NCI-H2107 treated with DMSO at 0.1 percent for 48 hours (cell line): ENCODE results near the gene TLCD3A.
A peak's percentile ranks its signal among the peaks of the same experiment; 100 is the strongest.
"Not testable (repeated sequence)": the region's sequence is repeated elsewhere in the genome, so short reads cannot be mapped to it uniquely, and the experiment has no call there.

ENCODE experiments used
- DNase-seq: peaks from one replicate; lab custom pipeline; 2025; ENCODE audit not compliant: unreplicated experiment; lab: John Stamatoyannopoulos, UW

The TLCD3A gene

DNA sequence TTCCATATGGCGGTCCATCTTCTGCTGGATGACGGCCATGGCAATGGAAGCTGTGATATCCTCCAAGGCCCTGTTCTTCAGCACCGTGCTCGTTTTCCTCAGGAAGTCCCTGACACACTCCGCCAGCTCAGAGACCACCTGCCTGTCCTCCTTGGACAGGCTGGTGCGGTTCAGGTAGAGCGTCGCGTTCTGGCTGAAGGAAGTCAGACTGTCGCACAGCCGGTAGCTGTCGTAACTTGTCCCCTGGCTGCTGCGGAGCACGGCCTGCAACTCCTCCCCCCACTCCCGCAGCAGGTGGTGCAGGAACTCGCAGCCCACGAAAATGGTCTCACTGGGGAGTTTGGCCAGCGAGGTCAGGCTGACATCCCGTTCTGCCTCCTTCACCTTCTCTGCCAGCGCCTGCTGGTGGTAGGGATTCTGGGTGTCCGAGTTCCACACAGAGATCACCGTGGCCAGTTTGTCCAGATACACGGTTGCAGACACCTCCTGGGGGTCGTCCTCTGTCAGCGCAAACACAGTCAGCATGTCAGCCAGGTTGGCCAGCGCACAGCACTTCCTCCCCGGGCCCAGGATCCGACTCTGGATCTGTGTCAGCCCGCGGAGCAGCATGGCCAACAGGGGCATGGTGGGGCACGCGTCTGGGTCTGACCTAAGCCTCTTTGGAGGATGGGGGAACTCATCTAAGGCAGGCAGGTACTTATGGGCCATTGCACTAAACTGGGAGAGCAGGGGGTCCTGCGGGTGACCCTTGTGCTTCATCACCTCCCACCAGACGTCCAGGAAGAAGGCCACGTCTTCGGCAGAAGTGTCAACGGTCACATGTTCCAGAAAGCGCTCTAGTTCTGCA is 14.6 kb downstream of the TLCD3A start:
- no peak for DNase-seq

DNA sequence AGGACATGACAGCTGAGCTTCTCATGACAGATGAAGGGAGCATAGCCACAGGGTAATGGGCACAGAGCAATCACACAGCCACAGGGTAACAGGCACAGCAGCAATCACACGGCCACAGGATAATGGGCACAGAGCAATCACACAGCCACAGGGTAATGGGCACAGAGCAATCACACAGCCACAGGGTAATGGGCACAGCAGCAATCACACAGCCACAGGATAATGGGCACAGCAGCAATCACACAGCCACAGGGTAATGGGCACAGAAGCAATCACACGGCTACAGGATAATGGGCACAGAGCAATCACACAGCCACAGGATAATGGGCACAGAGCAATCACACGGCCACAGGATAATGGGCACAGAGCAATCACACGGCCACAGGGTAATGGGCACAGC is 16.2 kb downstream of the TLCD3A start:
- not testable (repeated sequence) for DNase-seq

DNA sequence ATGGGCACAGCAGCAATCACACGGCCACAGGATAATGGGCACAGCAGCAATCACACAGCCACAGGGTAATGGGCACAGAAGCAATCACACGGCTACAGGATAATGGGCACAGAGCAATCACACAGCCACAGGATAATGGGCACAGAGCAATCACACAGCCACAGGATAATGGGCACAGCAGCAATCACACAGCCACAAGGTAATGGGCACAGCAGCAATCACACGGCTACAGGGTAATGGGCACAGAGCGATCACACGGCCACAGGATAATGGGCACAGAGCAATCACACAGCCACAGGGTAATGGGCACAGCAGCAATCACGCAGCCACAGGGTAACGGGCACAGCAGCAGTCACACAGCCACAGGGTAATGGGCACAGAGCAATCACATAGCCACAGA is 17.0 kb downstream of the TLCD3A start:
- DNase-seq, result not testable (repeated sequence)

DNA sequence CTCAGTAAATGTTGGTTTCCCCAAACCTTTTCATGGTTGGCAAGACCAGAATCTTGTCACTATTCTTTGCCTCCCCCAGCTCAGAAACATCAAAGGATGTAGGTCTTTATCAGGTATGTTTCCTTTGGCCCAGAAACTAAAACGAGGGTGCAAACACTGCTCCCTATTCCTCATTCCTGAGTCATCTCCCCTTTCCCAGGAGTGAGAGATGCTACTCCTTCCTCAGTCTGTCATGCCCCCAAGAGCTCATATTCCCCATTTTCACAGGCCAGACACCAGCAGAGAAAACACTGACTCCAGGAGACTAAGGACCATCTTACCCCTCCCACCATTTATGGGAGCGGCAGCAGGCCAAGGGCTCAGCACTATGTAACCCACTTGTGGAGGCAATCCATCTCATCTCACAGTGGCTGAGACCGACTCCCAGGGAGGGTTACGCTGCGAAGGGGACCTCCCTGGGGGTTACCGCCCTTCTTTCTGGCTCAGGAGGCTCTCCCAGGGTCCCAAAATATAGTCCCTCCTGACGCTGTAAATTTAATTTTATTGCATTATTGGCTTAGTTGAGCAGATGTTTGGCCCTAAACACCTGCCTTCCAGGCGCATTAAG is 18.1 kb downstream of the TLCD3A start:
- no peak for DNase-seq

DNA sequence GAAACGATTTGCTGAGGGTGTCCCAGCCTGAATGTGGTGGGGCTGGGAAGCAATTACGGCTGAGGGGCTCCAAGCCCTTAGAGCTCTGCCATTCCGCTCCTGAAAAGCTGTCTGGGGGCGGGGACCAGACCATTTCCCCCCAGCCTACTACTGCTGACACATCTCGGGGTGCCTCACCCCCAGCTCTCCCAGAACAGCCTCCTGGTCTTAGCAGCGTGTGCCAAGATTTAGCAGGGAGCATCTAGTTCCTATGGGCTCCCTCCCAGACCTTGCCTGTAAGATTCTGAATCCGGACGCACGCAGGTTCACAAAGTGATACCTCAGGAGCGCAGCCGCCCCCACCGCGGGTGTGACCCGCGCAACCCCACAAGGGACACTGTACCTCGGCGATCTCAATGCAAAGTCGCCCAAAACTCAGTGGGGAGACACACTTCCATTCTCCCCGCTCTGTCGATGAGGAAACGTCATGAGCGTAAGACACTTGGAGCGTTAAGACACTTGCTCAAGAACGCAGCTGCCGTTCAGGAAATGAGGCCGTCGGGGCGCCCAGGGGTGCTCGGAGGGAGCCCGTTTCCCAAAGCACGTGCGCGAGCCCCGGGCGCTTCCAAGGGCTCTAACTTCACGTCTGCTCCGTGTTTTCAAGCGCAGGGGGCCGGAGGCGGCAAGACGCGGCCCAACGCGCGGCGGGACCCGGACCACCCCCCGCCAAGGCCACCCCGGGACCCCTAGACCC is 19.0 kb downstream of the TLCD3A start:
- DNase-seq, result no peak

DNA sequence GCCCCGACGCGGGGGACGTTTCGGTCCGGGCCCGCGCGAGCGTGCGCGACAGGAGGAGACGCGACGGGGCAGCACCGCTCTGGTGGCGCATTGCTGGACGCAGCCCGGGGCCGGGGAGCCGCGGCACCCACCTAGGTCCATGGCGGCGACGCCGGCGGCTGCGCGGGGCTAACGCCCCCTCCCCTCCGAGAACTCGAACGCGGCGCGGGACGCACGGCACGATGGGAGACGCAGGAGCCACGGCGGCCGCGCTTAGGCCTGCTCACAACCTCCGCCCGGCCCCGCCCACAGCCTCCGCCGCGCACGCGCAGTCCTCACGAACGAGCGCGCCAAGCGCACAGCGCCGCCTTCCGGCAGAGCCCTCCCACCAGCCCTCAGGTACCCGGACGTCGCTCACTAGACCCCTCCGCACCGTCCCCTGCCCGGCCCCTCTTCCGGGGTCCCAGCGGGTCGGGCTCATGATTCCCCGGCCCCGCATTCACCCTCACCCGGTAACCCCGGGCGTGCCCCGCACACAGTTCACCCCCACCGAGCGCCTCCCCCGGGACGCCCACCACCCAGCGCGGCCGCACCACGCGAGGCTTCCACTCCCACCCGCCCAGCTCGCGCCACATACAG is 19.7 kb downstream of the TLCD3A start, which contains the start of gene GEMIN4:
Gene GEMIN4 (minus strand): TSS at position 263 of the 618 bp plus-strand sequence. CDS start 122 bp downstream, at position 141.
- DNase-seq, result peak; percentile 41

DNA sequence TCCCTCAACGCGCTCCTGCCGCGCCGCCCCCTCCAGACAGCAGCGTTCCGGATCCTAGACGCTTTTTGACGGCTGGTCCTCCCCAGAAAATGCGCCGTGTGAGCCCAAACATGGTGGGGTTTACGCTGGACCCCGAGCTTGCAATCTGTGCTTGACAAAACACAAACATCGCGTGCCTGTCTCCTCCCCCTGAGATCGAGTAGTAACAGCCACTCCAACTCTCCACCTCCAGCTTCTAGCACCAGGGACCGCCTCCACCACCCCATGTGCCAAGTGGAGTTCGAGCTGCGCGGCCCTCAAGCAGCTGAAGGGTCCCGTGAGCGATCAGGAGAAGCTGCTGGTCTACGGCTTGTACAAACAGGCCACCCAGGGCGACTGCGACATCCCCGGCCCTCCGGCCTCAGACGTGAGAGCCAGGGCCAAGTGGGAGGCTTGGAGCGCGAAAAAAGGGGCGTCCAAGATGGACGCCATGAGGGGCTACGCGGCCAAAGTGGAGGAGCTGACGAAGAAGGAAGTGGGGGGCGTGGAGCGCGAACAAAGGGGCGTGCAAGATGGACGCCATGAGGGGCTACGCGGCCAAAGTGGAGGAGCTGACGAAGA is 20.3 kb downstream of the TLCD3A start:
- DNase-seq, result no peak

DNA sequence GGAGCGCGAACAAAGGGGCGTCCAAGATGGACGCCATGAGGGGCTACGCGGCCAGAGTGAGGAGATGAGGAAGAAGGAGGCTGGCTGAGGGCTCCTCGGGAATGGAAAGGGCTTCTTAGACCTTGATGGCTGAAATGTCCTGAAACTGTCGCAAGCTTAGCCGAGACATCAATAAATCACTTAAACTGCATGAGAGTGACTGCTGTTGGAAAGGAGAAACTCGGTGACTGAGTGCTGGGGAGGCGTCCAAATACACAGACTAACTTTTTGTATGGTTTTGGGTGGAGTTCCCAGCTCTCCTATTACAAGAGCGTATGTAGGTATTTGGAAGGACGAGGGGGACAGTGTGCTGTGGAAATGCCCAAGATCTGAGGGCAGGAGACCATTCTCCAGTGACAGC is 21.0 kb downstream of the TLCD3A start:
- no peak for DNase-seq

DNA sequence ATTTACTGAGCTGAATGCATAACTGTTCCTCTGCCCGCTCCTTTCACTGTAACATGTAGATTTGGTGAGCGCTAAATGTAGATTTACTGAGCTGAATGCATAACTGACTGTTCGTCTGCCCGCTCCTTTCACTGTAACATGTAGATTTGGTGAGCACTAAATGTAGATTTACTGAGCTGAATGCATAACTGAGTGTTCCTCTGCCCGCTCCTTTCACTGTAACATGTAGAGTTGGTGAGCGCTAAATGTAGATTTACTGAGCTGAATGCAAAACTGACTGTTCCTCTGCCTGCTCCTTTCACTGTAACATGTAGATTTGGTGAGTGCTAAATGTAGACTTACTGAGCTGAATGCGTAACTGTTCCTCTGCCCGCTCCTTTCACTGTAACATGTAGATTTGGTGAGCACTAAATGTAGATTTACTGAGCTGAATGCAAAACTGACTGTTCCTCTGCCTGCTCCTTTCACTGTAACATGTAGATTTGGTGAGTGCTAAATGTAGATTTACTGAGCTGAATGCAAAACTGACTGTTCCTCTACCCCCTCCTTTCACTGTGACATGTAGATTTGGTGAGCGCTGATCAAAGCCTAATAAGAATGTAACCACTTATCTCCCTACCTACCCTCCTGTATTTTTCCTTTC is 23.0 kb downstream of the TLCD3A start:
- DNase-seq, result not testable (repeated sequence)

DNA sequence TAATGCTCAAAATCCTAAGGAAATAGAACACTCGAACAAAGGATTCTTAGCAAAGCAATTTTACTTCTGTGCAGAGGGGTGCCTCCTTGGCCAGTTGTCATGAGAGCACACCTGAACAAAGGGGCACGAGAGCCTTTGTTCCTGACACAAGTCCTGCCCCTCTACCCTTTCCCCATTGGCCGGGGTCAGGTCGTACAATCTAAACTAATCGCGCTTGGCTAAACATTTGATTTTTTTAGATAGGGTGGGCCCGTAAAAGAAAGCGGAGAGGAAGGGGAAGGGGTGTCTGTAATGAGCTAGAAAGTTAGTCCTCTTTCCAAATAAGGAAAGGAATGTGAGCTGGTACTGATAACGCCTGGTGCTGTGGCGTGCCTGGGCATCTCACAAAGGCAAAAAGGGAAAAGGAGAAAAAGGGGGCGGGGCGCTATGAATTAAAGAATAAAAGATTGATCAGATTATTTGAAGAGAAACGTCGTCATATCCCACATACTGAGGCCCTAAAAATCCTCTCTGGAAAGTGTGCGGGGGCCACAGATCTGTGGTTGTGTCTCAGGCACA is 23.7 kb downstream of the TLCD3A start:
- DNase-seq, result not testable (repeated sequence)

DNA sequence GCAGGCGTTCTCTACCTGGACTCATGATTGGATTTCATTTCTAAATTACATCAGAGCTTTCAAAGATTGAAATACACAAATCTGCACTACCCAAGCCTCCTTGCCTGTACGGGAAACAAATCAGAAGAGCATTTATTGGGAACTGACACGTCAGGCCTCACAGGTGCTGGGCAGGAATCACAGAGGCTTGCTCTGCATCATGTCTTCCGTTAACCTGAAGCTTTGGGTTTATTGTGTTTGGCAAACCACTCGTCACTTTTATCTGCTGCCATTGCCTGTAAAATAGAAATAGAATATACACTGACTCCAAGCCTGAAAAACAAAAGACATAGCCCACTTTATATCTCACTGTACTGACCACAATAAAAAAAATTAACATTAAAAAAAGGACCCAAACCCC is 27.6 kb downstream of the TLCD3A start:
- DNase-seq, result no peak

DNA sequence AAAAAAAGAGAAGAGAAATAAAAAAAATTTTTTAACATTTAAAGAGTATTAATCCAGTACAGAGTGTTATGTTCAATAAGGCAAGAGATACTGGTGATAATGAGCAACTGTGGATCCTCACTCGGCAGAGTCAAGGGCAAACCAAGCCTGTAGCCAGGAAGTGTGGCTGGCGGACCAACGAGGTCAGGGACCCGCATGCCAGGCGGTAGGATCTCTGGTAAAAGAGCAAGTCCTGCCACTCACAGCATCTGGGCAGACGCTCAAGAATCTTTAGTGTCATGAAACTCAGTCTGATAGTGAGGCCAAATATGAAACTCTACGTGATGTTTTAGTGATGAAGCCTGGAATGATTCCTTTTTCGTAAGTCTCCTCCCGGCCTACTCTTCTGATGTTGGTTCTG is 28.0 kb downstream of the TLCD3A start:
- DNase-seq, result no peak

DNA sequence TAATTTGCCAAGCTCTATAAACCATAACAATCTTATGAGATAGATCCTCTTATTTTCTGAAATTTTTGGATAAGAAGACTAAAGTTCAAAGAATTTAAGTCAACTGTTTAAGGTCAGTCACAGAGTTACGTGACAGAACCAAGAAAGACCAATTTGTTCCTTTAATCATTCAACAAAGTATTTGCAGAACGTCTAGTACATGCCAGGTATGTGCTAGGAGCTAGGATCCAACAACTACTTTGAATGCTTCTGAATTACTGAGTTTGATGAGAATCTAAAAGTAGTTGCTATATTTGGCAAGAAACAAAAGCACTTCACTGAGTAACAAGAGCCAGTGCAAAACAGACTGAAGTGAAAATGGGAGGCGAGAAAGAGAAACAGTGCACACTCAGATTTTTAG is 34.7 kb downstream of the TLCD3A start:
- DNase-seq, result no peak

DNA sequence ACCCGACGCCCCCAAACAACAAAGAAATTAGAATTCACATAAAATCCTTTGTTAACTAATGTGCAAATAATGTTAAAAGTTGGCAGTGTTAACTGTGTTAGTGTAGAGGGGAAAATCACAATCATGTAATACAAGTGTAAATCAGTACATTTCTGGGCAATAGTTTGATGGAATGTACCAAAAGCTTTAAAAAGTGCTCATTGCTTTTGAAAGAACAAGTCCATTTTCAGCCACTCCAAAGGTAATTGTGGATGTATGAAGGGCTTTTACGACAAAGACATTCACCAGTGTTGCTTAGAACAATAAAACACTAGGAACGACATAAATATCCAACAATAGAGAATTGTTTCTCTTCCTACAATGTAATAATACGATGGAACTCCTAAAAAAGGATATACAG is 40.6 kb downstream of the TLCD3A start:
- no peak for DNase-seq

DNA sequence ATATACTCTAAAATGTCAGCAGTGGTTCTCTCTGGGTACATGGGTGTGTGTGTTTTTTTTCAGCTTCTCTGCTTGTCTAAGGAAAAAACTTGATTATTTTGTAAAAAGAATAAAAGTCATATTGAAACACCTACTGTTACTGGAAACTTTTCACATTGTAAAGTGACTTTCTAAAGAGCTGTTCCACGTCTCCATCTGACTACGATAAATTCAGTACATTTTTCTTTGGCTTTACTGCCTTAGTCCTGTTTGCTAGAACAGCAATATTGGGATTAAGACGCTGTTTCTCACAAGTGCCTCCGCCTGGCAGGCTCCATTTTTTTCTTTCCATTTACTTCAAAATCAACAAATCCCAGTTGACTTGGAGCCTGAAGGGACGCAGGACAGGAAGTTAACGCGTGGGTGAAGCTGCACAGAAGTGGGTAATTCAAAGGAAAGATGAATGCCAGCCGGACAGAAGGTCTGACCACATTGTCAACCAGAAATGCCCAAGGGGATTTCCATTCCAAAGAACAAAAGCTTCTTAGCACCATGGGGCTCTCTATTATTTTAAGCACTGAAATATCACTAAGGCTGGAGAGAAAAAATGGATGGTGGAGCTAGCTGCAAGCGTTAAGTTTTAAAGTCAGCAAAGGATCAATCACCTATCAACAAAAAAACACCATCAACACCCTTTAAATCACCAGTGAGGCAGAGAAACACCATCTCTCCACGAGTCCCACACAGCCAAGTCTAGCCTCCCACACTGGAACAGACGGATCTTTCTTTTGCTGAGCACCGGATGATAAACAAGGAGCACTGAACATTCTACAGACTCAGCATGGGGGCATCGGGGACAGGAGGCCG is 41.3 kb downstream of the TLCD3A start:
- no peak for DNase-seq

DNA sequence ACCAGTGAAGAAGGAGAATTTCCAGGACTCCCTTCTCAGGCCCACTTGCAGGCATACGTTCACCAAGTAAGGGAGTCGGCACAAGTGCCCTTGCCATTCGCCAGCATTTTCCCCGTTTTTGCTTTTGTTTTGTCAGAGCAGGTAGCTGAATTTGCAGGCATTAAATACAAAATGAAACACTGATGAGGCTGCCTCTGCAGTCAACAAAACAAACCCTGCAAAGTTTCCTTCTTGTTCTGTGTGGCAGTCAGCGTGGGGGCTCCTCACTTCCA is 41.9 kb downstream of the TLCD3A start:
- DNase-seq, result no peak

DNA sequence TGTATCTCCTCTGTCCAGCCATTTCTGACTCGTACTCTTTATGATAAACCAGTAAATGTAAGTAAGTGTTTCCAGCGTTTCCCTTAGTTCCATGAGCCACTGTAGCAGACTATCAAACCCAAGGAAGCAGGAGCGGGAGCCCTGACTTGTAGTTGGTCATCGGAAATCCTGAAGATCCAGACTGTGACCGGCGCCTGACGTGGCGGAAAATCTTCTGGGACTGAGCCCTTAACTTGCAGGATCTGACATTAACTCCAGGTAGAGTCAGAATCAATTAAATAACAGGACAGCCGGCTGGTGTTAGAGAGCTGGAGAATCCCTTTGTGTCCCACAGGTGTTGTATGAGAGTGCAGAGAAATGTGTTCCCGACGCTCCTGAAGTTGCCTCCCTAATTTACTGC is 45.7 kb downstream of the TLCD3A start:
- no peak for DNase-seq

DNA sequence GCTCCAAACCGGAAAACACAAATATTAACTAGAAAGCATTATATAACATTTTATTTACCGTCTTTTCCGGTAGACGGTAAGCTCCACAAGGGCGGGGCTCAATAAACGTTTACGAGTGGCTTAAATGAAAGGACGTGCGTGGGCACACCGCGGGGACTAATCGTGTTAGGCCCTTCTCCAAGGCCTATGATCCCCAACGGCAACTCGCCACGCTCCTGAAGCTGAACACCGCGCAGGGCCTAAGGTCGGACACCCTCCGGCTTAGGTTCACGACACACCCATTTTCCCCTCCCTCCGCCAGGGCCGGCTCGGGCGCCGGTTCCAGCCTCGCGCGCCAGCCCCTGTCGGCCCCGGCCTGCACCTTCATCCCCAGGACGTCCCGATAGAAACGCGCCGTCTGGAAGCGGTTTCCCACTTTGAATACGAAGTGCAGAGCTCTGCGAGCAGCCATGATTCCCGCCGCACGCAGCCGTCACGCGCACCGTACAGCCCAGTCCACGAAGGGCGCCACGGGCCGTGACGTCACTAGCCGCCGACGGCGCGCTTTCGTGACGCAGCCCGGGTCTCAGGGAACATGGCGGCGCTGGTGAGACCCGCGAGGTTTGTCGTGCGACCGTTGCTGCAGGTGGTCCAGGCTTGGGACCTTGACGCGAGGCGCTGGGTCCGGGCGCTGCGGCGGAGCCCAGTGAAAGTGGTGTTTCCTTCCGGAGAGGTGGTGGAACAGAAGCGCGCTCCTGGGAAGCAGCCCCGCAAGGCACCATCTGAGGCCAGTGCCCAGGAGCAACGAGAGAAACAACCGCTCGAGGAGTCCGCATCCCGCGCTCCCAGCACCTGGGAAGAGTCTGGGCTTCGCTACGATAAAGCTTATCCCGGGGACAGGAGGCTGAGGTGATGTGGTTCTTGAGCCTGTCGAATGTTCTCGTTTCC is 49.7 kb downstream of the TLCD3A start, which contains the start of the genes GLOD4 and MRM3:
Gene GLOD4 (minus strand): TSS at position 476 of the 927 bp plus-strand sequence. CDS start 25 bp downstream, at position 451.
Gene MRM3 (plus strand): TSS at position 549 of the 927 bp plus-strand sequence. CDS start 26 bp downstream, at position 575.
- peak; percentile 39 for DNase-seq
